ENCODE measurements around the gene SLC17A2. TPM values are rescaled to one million over a fixed set of nuclear protein-coding genes. Genes with fewer than 3 reads are reported as not detected.

Gene SLC17A2
- total and polyA plus RNA-seq, 2 of the 13 experiments (the other 11 are each of a cell fraction or from before 2014, with no cell fraction given) = 11.2 to 32.4 TPM

- TF ChIP-seq MLXIP (CRISPR knock-in tag; IDR thresholded peaks at IDR 0.05; ENCODE audit: borderline replicate concordance) (no peak), ATF1 (CRISPR knock-in tag; IDR thresholded peaks at IDR 0.05) (no peak), MXD4 (CRISPR knock-in tag; IDR thresholded peaks at IDR 0.05) (0 out of 2 replicates have a peak, but pooled peaks have one; percentile 51), ATM (IDR thresholded peaks at IDR 0.05; ENCODE audit: borderline replicate concordance) (no peak), NFE2L1 (CRISPR knock-in tag; IDR thresholded peaks at IDR 0.05; ENCODE audit: borderline replicate concordance) (no peak), GATA4 (IDR thresholded peaks at IDR 0.05; ENCODE audit: borderline replicate concordance, low read depth) (no peak), KAT2B (IDR thresholded peaks at IDR 0.05; ENCODE audit: borderline replicate concordance, low read depth, low read length) (no peak), KDM3A (CRISPR knock-in tag; IDR thresholded peaks at IDR 0.05; ENCODE audit: low read depth) (peak; percentile 37; the same call in 1 of the 2 replicates)
Measured at GRCh38 chr6:25889877-25890853, 40.3 kb downstream of the SLC17A2 start (continued).

- Histone ChIP-seq H3K4me3 (replicated peaks in 1 of 3; ENCODE audit: insufficient read depth in 1 of 3, low read depth in 2 of 3, low read length in 3 of 3) (no peak overlapping the region), H3K9me3 (ENCODE audit: low read length) (no peaks in the 10 kb centered on the region), H3K4me1 (ENCODE audit: insufficient read depth, low read length) (peaks cover 21% of the 10 kb centered on the region), H3K27ac (ENCODE audit: extremely low read length, insufficient read depth, low read length) (no peak overlapping the region), H3K27me3 (ENCODE audit: control insufficient read depth in 1 of 2, insufficient read depth in 2 of 2, low read length in 2 of 2) (no peaks in the 10 kb centered on the region), H4K20me1 (ENCODE audit: insufficient read depth, low read length) (no peaks in the 10 kb centered on the region), H3K9ac (ENCODE audit: insufficient read depth, low read depth, low read length) (no peak overlapping the region), H3K36me3 (replicated peaks in 1 of 2; ENCODE audit: control insufficient read depth in 1 of 2, insufficient read depth in 2 of 2, low read length in 2 of 2) (no peaks in the 10 kb centered on the region), H3K4me2 (ENCODE audit: low read depth, low read length) (no peak overlapping the region), H3K79me2 (ENCODE audit: insufficient read depth, low read length) (no peaks in the 10 kb centered on the region), H2AFZ (ENCODE audit: low read length) (no peak overlapping the region)
- no peak for ATAC-seq
- intact Hi-C loops (cut with micrococcal nuclease; ENCODE audit: unreplicated experiment) = no loop called here
- FAIRE-seq = no peak
- no TSS peak for BruUV-seq (replicated peaks)
- POLR2A ChIA-PET = no interaction called here
- CTCF ChIA-PET (ENCODE audit: low intra/inter-chr PET ratio, low total read pairs) = interaction anchor here (1.3 to 1.5 kb wide), 2 partner anchors 54 to 100 kb away, joined by 5 read pairs; no protein-coding TSS in a partner anchor
- 40% methylated on average over 2 of the region's 2 CpGs for WGBS (ENCODE audit: low lambda C conversion rate)
- in situ Hi-C loops (cut with HindIII; ENCODE audit: extremely low pct_ligation_motif_present, low pct_unique_long_range_greater_than_20kb) = loop anchor here (25.0 kb wide), 1 partner anchor 626 kb away; no protein-coding TSS in a partner anchor
- no peak for DNase-seq (ENCODE audit: low spot score)
- no peak for TF ChIP-seq ZNF253 (CRISPR knock-in tag; IDR thresholded peaks at IDR 0.05; ENCODE audit: borderline replicate concordance)
- TF ChIP-seq MXI1 (IDR thresholded peaks at IDR 0.05; ENCODE audit: borderline replicate concordance, low read depth, low read length) = no peak
- TF ChIP-seq ETV6 (CRISPR knock-in tag; conservative IDR thresholded peaks at IDR 0.05) = no peak
- TF ChIP-seq ZNF235 (CRISPR knock-in tag; IDR thresholded peaks at IDR 0.05; ENCODE audit: borderline replicate concordance) = no peak
- no peak for TF ChIP-seq TRIM24 (CRISPR knock-in tag; IDR thresholded peaks at IDR 0.05)
- no peak for TF ChIP-seq SAP130 (CRISPR knock-in tag; IDR thresholded peaks at IDR 0.05; ENCODE audit: low read depth)
- no peak for TF ChIP-seq SETDB1 (CRISPR knock-in tag; IDR thresholded peaks at IDR 0.05; ENCODE audit: borderline replicate concordance)
- no peak for TF ChIP-seq MAF1 (CRISPR knock-in tag; IDR thresholded peaks at IDR 0.05; ENCODE audit: borderline replicate concordance)
- TF ChIP-seq ZNF136 (CRISPR knock-in tag; IDR thresholded peaks at IDR 0.05; ENCODE audit: low read depth) = no peak
- TF ChIP-seq ZNF296 (CRISPR knock-in tag; conservative IDR thresholded peaks at IDR 0.05) = no peak
- TF ChIP-seq ZNF263 (CRISPR knock-in tag; IDR thresholded peaks at IDR 0.05) = no peak
- no peak for TF ChIP-seq TBX3 (IDR thresholded peaks at IDR 0.05; ENCODE audit: borderline replicate concordance)
- no peak for TF ChIP-seq ONECUT2 (CRISPR knock-in tag; IDR thresholded peaks at IDR 0.05)
- TF ChIP-seq CENPT (CRISPR knock-in tag; IDR thresholded peaks at IDR 0.05; ENCODE audit: low read depth) = no peak
- no peak for TF ChIP-seq GZF1 (CRISPR knock-in tag; IDR thresholded peaks at IDR 0.05)
Measured at GRCh38 chr6:25888626-25889025, 41.9 kb downstream of the SLC17A2 start.
